PC-3 (cell line): ENCODE results near the gene GMDS.

Experiments used
- EZH2 ChIP-seq: fragments of 300-600 bp; sonication (generic); IDR thresholded peaks from one replicate; pipeline ENCODE4 v1.6.1; 2017; ENCODE audit warnings: antibody characterized with exemption, mild to moderate bottlenecking, low read length; ENCODE audit not compliant: unreplicated experiment
- EZH2phosphoT487 ChIP-seq: fragments of 300-600 bp; sonication (generic); IDR thresholded peaks from 2 replicates; pipeline ENCODE4 v1.6.1; 2018; ENCODE audit warnings: mild to moderate bottlenecking, antibody characterized with exemption, low read length, borderline replicate concordance
- TF ChIP-seq, protein P1 (sequence below): fragments of 300-600 bp; sonication (generic); conservative IDR thresholded peaks from 2 replicates; pipeline ENCODE4 v1.5.1; 2017; ENCODE audit warnings: antibody characterized with exemption, low read depth, mild to moderate bottlenecking, low read length

DNA sequence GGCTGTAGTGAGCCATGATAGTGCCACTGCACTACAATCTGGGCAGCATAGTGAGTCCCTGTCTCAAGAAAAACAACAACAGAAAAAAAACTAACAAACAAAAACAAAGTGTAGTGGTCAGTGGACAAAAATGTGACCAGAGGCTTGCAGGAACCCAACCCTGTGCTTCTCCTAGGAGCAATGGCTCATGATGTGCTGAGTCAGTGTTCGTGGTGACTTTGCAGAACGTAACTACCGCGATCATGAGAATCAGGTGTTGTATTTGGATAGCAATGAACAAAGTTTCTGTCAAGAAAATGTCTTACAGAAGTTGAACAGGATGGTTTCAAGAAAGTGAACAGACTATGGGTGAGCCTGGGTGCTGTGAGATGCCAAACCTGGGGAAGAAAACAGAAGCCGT lies 654.2 kb downstream of the GMDS start:
- TF ChIP-seq, protein P1, sequence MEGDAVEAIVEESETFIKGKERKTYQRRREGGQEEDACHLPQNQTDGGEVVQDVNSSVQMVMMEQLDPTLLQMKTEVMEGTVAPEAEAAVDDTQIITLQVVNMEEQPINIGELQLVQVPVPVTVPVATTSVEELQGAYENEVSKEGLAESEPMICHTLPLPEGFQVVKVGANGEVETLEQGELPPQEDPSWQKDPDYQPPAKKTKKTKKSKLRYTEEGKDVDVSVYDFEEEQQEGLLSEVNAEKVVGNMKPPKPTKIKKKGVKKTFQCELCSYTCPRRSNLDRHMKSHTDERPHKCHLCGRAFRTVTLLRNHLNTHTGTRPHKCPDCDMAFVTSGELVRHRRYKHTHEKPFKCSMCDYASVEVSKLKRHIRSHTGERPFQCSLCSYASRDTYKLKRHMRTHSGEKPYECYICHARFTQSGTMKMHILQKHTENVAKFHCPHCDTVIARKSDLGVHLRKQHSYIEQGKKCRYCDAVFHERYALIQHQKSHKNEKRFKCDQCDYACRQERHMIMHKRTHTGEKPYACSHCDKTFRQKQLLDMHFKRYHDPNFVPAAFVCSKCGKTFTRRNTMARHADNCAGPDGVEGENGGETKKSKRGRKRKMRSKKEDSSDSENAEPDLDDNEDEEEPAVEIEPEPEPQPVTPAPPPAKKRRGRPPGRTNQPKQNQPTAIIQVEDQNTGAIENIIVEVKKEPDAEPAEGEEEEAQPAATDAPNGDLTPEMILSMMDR: no peak
- TF ChIP-seq EZH2phosphoT487 (no peak), EZH2 (no peak)
